HCT116 (cell line): ENCODE data around the gene SBF1. TPM values are rescaled to one million over a fixed set of nuclear protein-coding genes. Genes with fewer than 3 reads are reported as not detected.

Source experiments
- ATAC-seq: fragments of 200-7000 bp; cut with Tn5 transposase; 2 replicates; pipeline ENCODE4 v1.9.1; 2020; ENCODE audit warnings: mild to moderate bottlenecking, moderate library complexity
- BruUV-seq: library from RNA; stranded (reverse); fragments of 400-500 nt; replicated peaks from 2 replicates; lab custom pipeline; 2021; lab: Mats Ljungman, UMichigan
- CTCF ChIA-PET: fragments of 300-600 bp; sonication (Branson Sonifier 250); formaldehyde crosslinking; loops from one replicate; lab custom pipeline; 2021; ENCODE audit warnings: antibody characterized with exemption; lab: Charles Lee
- POLR2A ChIA-PET: fragments of 300-600, 350-600 bp; sonication (Branson Sonifier 250); formaldehyde crosslinking; loops from one replicate; lab custom pipeline; 2021; ENCODE audit warnings: antibody characterized with exemption; lab: Charles Lee
- RAD21 ChIA-PET, 2 experiments: fragments of 300-600 bp; sonication (Branson Sonifier 250); formaldehyde crosslinking; loops; one replicate each; lab custom pipeline; 2023; ENCODE audit warnings: low total read pairs in 2 of 2; ENCODE audit not compliant: uncharacterized antibody in 2 of 2, unreplicated experiment in 2 of 2, low non-redundant PET in 1 of 2; lab: Charles Lee
- DNase-seq: peaks from one replicate; pipeline ENCODE4 v3.0.0-alpha.2; 2010; ENCODE audit warnings: low read depth, low spot score
- H2AFZ ChIP-seq: fragments of 200-600 bp; shearing (Covaris generic), sonication (generic); 2 replicates; pipeline ENCODE4 v1.6.1; 2017; ENCODE audit warnings: low read depth, mixed run types, mixed read lengths, antibody characterized with exemption, low read length; ENCODE audit not compliant: poor library complexity, severe bottlenecking
- H3K27ac ChIP-seq: 2 replicates; pipeline ENCODE4 v1.5.1; 2012; ENCODE audit warnings: low read depth, low read length
- H3K27me3 ChIP-seq: fragments of 200-600 bp; sonication (generic); 2 replicates; pipeline ENCODE4 v1.6.1; 2016; ENCODE audit warnings: mixed run types, low read length, mixed read lengths; ENCODE audit not compliant: insufficient read depth
- H3K36me3 ChIP-seq, 2 experiments: fragments of 200-500 bp in 1 of 2; fragments of 200-600 bp in 1 of 2; sonication (Bioruptor generic) in 1 of 2; sonication (generic) in 1 of 2; 2 replicates each; pipeline versions ENCODE4 v1.5.1 to v1.6.1; 2014 to 2016; ENCODE audit warnings: low read length in 2 of 2, inconsistent platforms in 1 of 2, mixed read lengths in 1 of 2, mixed run types in 1 of 2; ENCODE audit not compliant: insufficient read depth in 2 of 2, control insufficient read depth in 1 of 2
- H3K4me1 ChIP-seq, 2 experiments: fragments of 200-600 bp in 1 of 2; sonication (generic) in 1 of 2; 2 replicates each; pipeline versions ENCODE4 v1.5.1 to v1.6.1; 2012 to 2017; ENCODE audit warnings: low read length in 2 of 2, inconsistent platforms in 1 of 2, mild to moderate bottlenecking in 1 of 2, mixed read lengths in 1 of 2, mixed run types in 1 of 2, moderate library complexity in 1 of 2; ENCODE audit not compliant: insufficient read depth in 2 of 2, control insufficient read depth in 1 of 2
- H3K4me2 ChIP-seq: fragments of 200-600 bp; sonication (generic); 2 replicates; pipeline ENCODE4 v1.6.1; 2017; ENCODE audit warnings: mixed run types, low read length, mixed read lengths
- H3K4me3 ChIP-seq, 2 experiments: fragments of 200-600 bp in 1 of 2; sonication (generic) in 1 of 2; replicated peaks in 1 of 2; 2 replicates each; pipeline ENCODE4 v1.5.1; 2011 to 2016; ENCODE audit warnings: low read length in 2 of 2, control low read depth in 1 of 2, low read depth in 1 of 2, mild to moderate bottlenecking in 1 of 2, mixed read lengths in 1 of 2, mixed run types in 1 of 2
- H3K79me2 ChIP-seq: fragments of 200-600 bp; sonication (generic); 2 replicates; pipeline ENCODE4 v1.6.1; 2017; ENCODE audit warnings: mild to moderate bottlenecking, mixed run types, low read length, moderate library complexity, mixed read lengths; ENCODE audit not compliant: insufficient read depth
- H3K9ac ChIP-seq: fragments of 200-600 bp; sonication (generic); 2 replicates; pipeline ENCODE4 v1.6.1; 2016; ENCODE audit warnings: low read length, mixed read lengths
- H3K9me2 ChIP-seq: fragments of 200-600 bp; sonication (generic), shearing (Covaris generic); 2 replicates; pipeline ENCODE4 v1.6.1; 2017; ENCODE audit warnings: mixed run types, mild to moderate bottlenecking, moderate library complexity; ENCODE audit not compliant: insufficient read depth
- H3K9me3 ChIP-seq, 2 experiments: fragments of 200-500 bp in 1 of 2; fragments of 200-600 bp in 1 of 2; sonication (Bioruptor generic) in 1 of 2; sonication (generic) in 1 of 2; 2 replicates each; pipeline ENCODE4 v1.6.1; 2014 to 2017; ENCODE audit warnings: low read length in 2 of 2, mixed read lengths in 2 of 2, inconsistent platforms in 1 of 2, low read depth in 1 of 2, mild to moderate bottlenecking in 1 of 2, mixed run types in 1 of 2, moderate library complexity in 1 of 2; ENCODE audit not compliant: control insufficient read depth in 1 of 2, insufficient read depth in 1 of 2
- H4K20me1 ChIP-seq: fragments of 200-600 bp; sonication (generic), shearing (Covaris generic); 2 replicates; pipeline ENCODE4 v1.6.1; 2017; ENCODE audit warnings: mixed run types, mild to moderate bottlenecking, moderate library complexity; ENCODE audit not compliant: insufficient read depth
- ELF1 ChIP-seq: IDR thresholded peaks from 2 replicates; pipeline ENCODE4 v1.6.1; 2012; ENCODE audit warnings: low read depth, borderline replicate concordance
- EZH2phosphoT487 ChIP-seq: fragments of 200-600 bp; IDR thresholded peaks from 2 replicates; pipeline ENCODE4 v1.6.1; 2018; ENCODE audit warnings: antibody characterized with exemption, borderline replicate concordance
- FOSL1 ChIP-seq: IDR thresholded peaks from 2 replicates; pipeline ENCODE4 v1.6.1; 2012; ENCODE audit warnings: low read depth
- POLR2AphosphoS5 ChIP-seq: IDR thresholded peaks from 2 replicates; pipeline ENCODE4 v1.6.1; 2011; ENCODE audit warnings: mild to moderate bottlenecking, low read depth, low read length, moderate library complexity
- SP1 ChIP-seq: IDR thresholded peaks from 2 replicates; pipeline ENCODE4 v1.6.1; 2012; ENCODE audit warnings: low read depth
- YY1 ChIP-seq: IDR thresholded peaks from 2 replicates; pipeline ENCODE4 v1.6.1; 2011; ENCODE audit warnings: low read length, low read depth, moderate library complexity, mild to moderate bottlenecking; ENCODE audit not compliant: insufficient replicate concordance; ENCODE audit errors: extremely low read depth
- ZFX ChIP-seq: fragments of 450-650 bp; IDR thresholded peaks from 2 replicates; pipeline ENCODE4 v1.6.1; 2017
- intact Hi-C: fragments of 100-400 bp; cut with micrococcal nuclease; formaldehyde crosslinking; loops from 2 replicates; pipeline ENCODE4 v1.10.0; 2022
- total RNA-seq: library from RNA; stranded (reverse); gene quantifications from one replicate; pipeline ENCODE4 v1.2.1, GENCODE V29; 2021; ENCODE audit not compliant: unreplicated experiment
- TF ChIP-seq, protein P1 (sequence below), 3 experiments: fragments of 200-600 bp in 1 of 3; sonication (generic) in 1 of 3; IDR thresholded peaks in 2 of 3; conservative IDR thresholded peaks in 1 of 3; 2 replicates each; pipeline ENCODE4 v1.5.1; 2012 to 2017; ENCODE audit warnings: low read depth in 2 of 3, low read length in 2 of 3, antibody characterized with exemption in 1 of 3, borderline replicate concordance in 1 of 3, control low read depth in 1 of 3, mild to moderate bottlenecking in 1 of 3, mixed read lengths in 1 of 3, mixed run types in 1 of 3, moderate library complexity in 1 of 3; ENCODE audit not compliant: insufficient read depth in 1 of 3

SBF1 gene
- total RNA-seq, 1 experiment from 2014 or later: 91.1 TPM

DNA sequence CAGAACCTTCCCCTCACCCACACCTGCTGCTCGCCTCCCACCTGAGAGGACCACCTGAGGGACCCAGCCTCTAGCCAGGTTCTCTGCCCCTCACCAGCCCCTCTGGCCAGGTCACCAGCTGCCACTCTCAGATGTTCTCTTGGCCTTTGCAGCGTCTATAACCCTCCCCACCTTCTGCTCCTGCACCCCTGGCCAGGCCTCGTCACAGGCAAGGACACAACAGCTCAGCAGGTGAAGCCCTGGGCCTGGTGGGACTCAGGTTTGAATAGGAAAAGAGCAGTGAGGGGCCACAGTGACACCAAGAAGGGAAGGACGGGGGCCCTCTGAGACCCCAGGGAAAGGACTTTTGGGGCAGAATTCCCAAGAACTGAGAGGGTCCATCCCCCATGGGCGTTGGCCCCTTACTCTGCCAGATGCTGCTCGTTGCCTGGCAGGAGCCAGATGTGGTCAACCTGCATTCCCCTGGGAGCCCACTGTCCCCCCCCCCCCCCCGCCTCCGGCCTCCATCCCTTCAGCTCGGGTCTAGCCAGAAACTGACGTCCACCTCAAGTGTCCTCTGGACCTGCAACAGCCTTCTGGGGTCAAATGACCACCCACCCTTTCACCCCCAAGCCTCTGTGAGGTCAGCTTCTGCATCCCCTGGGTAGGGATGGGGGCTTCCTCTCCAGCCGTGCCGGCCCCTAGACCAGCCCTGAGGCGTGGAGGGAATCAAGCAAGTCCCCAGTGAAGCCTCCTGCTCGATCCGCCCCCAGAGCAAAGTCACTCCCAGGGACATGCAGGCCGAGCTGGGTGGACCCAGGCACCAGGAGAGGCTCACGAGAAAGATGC lies 28.7 kb downstream of the SBF1 start:
- intact Hi-C loops: no loop called here
- Histone ChIP-seq H4K20me1 (no peaks in the 10 kb centered on the region), H3K9ac (no peak overlapping the region), H3K4me1 (peaks cover 0 to 4% of the 10 kb centered on the region in 2 experiments; a peak in 2 of 4 replicates), H2AFZ (no peak overlapping the region), H3K27me3 (no peaks in the 10 kb centered on the region), H3K4me2 (no peak overlapping the region), H3K9me3 (no peaks in the 10 kb centered on the region), H3K79me2 (no peaks in the 10 kb centered on the region), H3K27ac (no peak overlapping the region; the same call in 1 of the 2 replicates), H3K36me3 (peaks cover 3 to 8% of the 10 kb centered on the region in 2 experiments; a peak in 3 of 4 replicates), H3K4me3 (no peak overlapping the region), H3K9me2 (no peaks in the 10 kb centered on the region)
- TF ChIP-seq YY1: no peak
- no peak for TF ChIP-seq ZFX
- no peak for TF ChIP-seq FOSL1
- TF ChIP-seq EZH2phosphoT487: no peak
- TF ChIP-seq ELF1: no peak
- TF ChIP-seq SP1: no peak
- no peak for TF ChIP-seq POLR2AphosphoS5
- TF ChIP-seq, protein P1, sequence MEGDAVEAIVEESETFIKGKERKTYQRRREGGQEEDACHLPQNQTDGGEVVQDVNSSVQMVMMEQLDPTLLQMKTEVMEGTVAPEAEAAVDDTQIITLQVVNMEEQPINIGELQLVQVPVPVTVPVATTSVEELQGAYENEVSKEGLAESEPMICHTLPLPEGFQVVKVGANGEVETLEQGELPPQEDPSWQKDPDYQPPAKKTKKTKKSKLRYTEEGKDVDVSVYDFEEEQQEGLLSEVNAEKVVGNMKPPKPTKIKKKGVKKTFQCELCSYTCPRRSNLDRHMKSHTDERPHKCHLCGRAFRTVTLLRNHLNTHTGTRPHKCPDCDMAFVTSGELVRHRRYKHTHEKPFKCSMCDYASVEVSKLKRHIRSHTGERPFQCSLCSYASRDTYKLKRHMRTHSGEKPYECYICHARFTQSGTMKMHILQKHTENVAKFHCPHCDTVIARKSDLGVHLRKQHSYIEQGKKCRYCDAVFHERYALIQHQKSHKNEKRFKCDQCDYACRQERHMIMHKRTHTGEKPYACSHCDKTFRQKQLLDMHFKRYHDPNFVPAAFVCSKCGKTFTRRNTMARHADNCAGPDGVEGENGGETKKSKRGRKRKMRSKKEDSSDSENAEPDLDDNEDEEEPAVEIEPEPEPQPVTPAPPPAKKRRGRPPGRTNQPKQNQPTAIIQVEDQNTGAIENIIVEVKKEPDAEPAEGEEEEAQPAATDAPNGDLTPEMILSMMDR (IDR thresholded peaks at IDR 0.05 in 2 of 3, conservative IDR thresholded peaks at IDR 0.05 in 1 of 3; ENCODE audit: borderline replicate concordance in 1 of 3, insufficient read depth in 1 of 3, low read depth in 2 of 3, low read length in 2 of 3): no peak
- ATAC-seq (no peak), DNase-seq (no peak)
- ChIA-PET CTCF (no interaction called here), POLR2A (no interaction called here), RAD21 (no interaction called here)
- no TSS peak for BruUV-seq
